ENCODE results near the gene OGFR.

The OGFR gene

GRCh38 chr20:62770111-62770910, 34.3 kb upstream of the OGFR start:
- no peak for DNase-seq

DNA sequence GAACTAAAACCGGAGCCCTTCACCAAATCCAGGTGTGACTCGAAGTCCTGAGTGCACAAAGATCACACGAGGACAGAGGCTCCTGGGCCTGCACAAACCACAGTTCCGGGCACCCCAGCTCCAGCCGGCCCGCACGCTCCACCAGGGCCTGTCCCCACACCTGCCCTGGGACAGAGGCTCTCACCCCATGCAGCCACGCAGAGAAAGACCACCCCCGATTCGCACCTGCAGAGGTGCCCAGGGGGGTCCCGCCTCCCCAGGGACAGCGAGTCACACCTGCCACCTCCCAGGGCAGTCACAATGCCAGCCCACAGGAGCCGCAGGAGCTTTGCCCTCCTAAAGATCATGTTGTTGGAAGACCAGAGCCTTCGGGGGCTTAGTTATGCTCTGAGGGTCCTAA, 33.7 kb upstream of the OGFR start:
- DNase-seq: no peak

- no peak for DNase-seq
Measured at GRCh38 chr20:62771396-62772102, 33.1 kb upstream of the OGFR start.

GRCh38 chr20:62772103-62772611, 32.5 kb upstream of the OGFR start:
- DNase-seq: no peak

DNA sequence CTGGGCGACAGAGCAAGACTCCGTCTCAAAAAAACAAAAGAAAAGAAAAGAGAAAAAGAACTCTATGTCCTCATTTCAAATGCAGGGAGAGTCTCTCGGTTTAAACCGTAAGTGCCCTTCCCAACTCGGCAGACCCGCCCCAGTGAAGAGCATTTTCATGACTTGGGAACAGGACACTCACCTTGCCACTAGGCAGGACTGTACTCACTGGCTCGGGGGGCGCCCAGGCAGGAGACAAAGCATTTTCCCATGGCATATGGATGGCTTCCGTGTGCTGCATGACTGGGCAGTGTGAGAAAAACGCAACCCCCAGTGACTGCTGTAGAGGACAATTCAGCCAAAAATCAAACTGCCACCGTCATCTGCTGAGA, 32.0 kb upstream of the OGFR start:
- DNase-seq: no peak

DNA sequence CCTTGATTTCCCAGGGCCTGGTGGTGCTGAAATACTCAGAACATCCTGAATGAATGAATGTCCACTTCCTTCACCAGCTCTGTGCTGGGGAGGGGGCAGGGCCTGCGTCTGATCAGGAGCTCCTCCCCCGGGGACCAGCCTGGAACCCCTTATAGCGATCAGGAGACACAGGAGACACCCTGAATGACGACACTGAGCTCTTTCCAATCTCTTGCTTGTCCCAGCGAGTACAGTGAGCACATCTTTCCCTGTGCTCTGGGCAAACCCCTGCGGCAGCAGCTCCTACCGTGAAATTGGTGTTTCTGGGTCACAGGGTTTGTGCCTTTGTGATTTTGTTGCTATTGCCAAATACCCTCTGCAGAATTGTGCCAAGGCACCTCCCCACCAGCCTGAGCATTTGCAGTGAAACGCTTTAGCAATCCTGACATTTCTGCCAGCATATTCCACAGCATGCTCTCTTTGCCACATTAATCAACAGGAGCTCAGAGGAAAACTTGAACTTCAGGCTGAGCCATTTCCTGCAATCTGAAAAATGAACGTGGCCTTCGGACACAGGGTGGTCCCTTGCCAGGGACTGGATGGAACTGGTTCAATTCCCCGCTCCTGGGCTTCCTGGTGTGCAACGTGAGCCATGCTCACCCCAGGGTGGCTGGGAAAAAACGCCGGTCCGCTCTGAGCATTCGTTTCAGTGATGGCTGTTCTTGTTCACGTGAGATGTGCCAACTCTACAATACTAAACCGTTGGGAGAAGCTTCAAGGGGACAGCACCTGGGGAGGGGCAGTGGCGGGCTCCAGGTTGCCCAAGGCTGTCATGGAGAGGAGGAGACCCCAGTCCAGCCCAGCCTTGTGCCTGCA, 31.4 kb upstream of the OGFR start:
- DNase-seq: no peak

DNA sequence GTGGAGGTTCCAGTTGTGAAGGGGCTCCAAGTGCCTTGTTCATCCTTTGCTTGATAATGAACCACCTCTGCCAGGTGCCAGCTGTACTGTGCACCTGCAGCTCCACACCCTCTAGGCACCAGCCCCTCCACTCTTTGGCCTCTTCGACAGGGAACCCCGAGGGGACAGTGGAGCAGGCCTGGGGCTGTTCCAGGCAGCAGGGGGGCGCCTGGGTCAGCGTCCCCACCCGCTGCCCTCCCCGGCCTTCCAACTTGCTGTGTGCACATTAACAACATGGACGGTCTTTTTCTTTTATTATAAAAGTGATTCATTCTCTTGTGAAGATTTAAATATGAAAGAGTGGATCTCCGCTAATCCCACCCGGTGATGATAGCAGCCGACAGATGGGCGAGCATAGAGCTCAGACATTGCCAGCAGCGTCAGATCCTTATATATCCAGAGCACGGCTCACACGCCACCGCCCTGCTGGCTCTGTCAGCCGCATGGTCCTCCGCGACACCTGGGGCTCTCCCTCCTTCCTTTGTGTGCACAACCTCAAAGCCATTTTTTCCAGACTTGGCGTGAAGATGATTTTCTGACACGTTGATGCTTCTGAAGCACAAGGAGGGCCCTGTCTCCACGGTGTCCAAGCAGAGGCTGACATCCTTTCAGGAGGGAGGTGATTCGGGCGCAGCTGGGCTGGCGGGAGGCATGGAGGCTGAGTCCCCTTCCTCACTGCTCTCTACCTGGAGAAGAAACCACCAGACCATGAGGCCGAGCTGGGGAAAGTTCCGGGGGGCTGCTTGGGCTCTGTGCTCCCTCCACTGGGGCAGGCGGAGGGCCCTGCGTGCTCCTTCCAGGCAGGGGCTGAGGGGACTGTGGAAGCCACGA, 30.6 kb upstream of the OGFR start:
- no peak for DNase-seq

DNA sequence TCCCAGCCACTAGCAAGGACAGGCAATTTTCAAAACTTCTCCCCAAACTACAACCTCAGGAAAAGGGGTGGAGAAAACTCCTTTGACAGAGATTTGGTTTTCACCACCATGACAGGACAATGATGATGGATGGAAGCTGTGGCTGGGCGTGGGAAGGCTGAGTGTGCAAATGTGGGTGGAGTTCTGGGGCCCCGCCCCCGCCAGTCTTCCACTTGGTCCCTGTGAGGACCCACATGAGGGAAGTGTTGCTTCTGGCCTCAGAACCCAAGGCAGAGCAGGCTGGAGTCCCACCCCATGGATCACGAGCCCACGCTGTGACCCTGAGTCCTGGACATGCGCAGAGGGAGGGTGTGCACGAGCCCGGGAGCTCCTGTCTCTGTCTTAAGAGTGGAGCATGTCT, 29.9 kb upstream of the OGFR start:
- no peak for DNase-seq

- DNase-seq: no peak
Measured at GRCh38 chr20:62775206-62775605, 29.4 kb upstream of the OGFR start.

- DNase-seq: no peak
Measured at GRCh38 chr20:62776035-62776691, 28.5 kb upstream of the OGFR start.

DNA sequence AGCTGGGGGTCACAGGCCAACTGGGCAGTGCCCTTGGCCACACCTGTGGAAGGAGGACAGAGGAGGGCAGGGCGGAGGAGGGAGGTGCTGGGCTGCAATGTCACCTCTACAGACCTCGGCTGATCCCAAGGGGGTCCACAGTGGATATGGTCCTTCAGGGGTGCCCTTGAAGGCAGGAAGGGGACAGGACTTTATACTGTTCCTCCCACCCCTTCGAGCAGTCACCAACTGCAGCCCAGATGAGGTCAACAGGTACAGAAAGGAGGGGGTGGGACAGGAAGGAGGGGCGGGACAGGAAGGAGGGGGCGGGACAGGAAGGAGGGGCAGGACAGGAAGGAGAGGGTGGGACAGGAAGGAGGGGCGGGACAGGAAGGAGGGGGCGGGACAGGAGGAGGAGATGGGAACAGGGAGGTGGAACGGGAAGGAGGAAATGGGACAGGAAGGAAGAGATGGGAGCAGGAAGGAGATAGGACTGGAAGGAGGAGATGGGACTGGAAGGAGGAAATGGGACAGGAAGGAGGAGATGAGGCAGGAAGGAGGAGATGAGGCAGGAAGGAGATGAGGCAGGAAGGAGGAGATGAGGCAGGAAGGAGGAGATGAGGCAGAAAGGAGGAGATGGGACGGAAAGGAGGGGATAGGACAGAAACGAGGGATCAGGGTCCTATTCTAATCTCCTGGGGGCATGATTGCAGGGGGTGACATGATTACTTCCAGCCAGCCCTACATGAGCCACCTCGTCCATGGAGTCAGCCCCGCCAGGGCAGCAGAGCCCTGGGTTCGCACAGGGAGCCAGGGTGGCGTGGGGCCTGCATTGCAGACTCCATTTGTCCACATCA, 27.7 kb upstream of the OGFR start:
- peak; percentile 24 for DNase-seq

GRCh38 chr20:62777528-62777830, 27.2 kb upstream of the OGFR start:
- no peak for DNase-seq

DNA sequence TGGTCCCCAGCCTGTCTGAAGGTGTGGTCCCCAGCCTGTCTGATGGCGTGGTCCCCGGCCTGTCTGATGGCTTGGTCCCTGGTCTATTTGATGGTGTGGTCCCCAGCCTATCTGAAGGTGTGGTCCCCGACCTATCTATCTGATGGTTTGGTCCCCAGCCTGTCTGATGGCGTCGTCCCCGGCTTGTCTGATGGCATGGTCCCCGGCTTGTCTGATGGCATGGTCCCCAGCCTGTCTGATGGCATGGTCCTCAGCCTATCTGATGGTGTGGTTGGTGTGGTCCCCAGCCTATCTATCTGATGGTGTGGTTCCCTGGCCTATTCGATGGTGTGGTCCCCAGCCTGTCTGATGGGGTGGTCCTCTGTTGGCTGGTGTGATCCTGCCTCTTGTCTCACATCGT, 26.6 kb upstream of the OGFR start:
- no peak for DNase-seq

DNA sequence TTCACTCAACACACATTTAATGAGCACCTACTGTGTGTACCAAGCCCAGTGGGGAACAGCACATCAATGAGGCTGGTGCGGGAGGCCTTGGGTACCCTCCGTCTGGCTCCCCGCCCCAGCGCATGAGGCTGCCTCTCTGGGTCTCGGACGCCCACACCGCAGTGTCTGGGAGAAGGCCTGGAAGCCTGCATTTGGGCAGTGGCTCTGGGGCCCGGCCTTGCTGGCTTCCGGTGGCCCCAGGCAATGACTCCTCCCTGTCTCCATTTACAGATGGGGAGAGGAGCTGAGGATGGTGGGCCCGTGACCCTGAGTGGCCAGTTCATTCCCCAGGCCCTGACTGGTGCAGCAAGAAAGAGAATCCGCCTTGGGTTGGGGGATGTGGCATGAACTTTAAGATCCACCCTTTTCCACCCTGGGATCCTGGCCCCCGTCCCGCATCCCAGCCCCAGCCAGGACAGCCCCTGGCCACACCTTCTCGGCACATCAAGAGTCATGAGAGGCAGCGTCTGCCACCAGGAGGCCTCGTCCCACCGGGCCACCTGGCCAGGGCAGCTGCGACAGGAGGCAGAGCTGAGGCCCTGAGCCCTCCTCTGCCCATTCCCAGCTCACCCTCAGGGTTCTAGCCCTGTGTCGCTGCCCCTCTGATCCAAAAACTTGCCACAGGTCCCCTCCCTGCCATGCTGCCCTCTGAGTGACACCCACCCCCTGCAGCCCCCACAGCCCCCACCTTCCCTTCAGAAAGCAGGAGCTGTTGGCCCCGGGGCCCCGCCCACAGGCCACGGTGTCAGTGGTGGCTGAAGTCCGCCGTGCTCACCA, 25.8 kb upstream of the OGFR start:
- DNase-seq: no peak

GRCh38 chr20:62779417-62779685, 25.3 kb upstream of the OGFR start:
- no peak for DNase-seq

- DNase-seq: no peak
Measured at GRCh38 chr20:62780204-62780603, 24.4 kb upstream of the OGFR start.

DNA sequence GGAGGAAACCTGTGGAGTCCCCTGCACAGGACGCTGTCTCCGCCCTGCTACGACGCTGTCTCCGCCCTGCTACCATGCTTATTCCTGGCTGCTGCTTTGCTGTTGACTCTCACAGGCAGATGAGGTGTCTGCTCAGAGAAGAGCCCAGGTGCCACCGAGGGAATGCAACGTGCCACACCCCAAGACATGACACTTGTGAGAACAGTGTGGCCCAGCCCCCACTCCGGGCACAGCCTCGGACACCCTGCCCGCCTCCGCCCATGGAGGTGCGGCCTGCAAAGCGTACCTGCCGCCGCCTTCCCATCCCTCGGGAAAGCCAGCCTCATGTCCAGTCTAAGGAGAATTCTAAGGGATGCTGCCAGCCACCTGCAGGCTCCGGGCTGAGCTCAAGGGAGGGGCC, 23.9 kb upstream of the OGFR start:
- no peak for DNase-seq

- no peak for DNase-seq
Measured at GRCh38 chr20:62782149-62782892, 22.3 kb upstream of the OGFR start.

GRCh38 chr20:62782893-62783278, 21.7 kb upstream of the OGFR start:
- no peak for DNase-seq

- no peak for DNase-seq
Measured at GRCh38 chr20:62784497-62784896, 20.1 kb upstream of the OGFR start.

Measured in hematopoietic multipotent progenitor cell treated with erythropoietin and hydrocortisone succinate and interleukin-3 and kit ligand, for 8 days (in vitro differentiated cells).